ENCODE measurements around the gene ESRRG.

Gene ESRRG

DNA sequence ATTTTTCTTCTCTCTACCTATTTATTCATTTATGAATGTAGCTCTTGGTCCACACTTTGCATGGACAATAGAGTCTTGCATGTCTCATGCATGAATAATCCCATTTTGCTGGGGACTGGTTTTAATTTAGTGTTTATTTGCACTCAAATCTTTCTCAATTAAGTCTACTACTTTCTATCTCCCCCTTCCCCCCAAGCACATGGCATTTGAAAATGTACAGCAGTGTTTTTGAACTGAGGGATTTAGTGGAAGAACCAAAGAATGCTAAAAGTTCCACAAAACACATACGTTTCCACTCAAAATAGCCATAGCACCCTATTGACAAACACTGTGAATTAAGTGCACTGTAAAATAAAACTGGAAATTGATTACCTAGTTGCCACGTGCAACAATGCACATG lies 180.5 kb downstream of the ESRRG start:
- ATAC-seq: peak; percentile 39; the same call in 2 of the 3 replicates
- TF ChIP-seq BACH2 (CRISPR knock-in tag; IDR thresholded peaks at IDR 0.05; ENCODE audit: borderline replicate concordance): no peak
- peak; percentile 60; the same call in 1 of the 2 replicates for TF ChIP-seq TCF4 (CRISPR knock-in tag; IDR thresholded peaks at IDR 0.05; ENCODE audit: borderline replicate concordance)

GRCh38 chr1:216542263-216542662 lies 181.0 kb downstream of the ESRRG start:
- peak; percentile 58; the same call in 2 of the 3 replicates for ATAC-seq
- TF ChIP-seq ARNTL (CRISPR knock-in tag; IDR thresholded peaks at IDR 0.05; ENCODE audit: borderline replicate concordance, low read depth) (no peak), TOX (CRISPR knock-in tag; IDR thresholded peaks at IDR 0.05; ENCODE audit: borderline replicate concordance) (no peak), ZC3H10 (CRISPR knock-in tag; IDR thresholded peaks at IDR 0.05) (no peak), TCF4 (CRISPR knock-in tag; IDR thresholded peaks at IDR 0.05; ENCODE audit: borderline replicate concordance) (no peak)

DNA sequence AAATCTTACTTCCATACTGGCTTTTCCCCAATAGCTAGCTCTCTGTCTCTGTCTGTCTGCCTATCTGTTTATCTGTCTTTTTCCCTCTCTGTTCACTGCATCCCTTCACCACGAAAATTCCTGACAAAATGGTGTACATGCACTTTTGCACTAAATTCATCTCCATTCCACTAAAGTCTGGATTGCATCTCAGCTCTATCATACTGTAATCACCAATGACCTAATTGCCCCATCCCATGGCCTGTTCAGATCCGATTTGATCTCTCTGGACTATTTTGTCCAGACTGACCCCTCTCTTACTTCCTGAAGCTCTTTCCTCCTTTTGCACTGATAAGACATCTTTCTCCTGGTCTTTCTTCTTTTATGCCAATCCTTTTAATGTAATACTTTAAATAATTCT lies 187.5 kb downstream of the ESRRG start:
- TF ChIP-seq CSDC2 (CRISPR knock-in tag; IDR thresholded peaks at IDR 0.05): no peak
- no peak; the same call in 1 of the 2 replicates for TF ChIP-seq TSHZ2 (CRISPR knock-in tag; IDR thresholded peaks at IDR 0.05)
- no peak for TF ChIP-seq ZNF70 (CRISPR knock-in tag; IDR thresholded peaks at IDR 0.05)
- no peak for TF ChIP-seq ARNTL (CRISPR knock-in tag; IDR thresholded peaks at IDR 0.05; ENCODE audit: borderline replicate concordance, low read depth)
- TF ChIP-seq ESRRG (CRISPR knock-in tag; IDR thresholded peaks at IDR 0.05): no peak
- no peak for TF ChIP-seq ISL1 (CRISPR knock-in tag; IDR thresholded peaks at IDR 0.05)
- no peak for TF ChIP-seq PPARA (CRISPR knock-in tag; IDR thresholded peaks at IDR 0.05; ENCODE audit: borderline replicate concordance)
- ATAC-seq: no peak

GRCh38 chr1:216535059-216535458 lies 188.2 kb downstream of the ESRRG start:
- ATAC-seq: no peak
- TF ChIP-seq OSR1 (CRISPR knock-in tag; IDR thresholded peaks at IDR 0.05): no peak
- TF ChIP-seq TCF4 (CRISPR knock-in tag; IDR thresholded peaks at IDR 0.05; ENCODE audit: borderline replicate concordance): no peak
- TF ChIP-seq CSRNP3 (CRISPR knock-in tag; IDR thresholded peaks at IDR 0.05): no peak
- TF ChIP-seq TSHZ2 (CRISPR knock-in tag; IDR thresholded peaks at IDR 0.05): no peak
- no peak for TF ChIP-seq SNAI2 (CRISPR knock-in tag; IDR thresholded peaks at IDR 0.05)
- no peak for TF ChIP-seq RARB (CRISPR knock-in tag; IDR thresholded peaks at IDR 0.05)
- no peak for TF ChIP-seq BACH2 (CRISPR knock-in tag; IDR thresholded peaks at IDR 0.05; ENCODE audit: borderline replicate concordance)
- TF ChIP-seq ZNF70 (CRISPR knock-in tag; IDR thresholded peaks at IDR 0.05): no peak
- TF ChIP-seq, protein P1, sequence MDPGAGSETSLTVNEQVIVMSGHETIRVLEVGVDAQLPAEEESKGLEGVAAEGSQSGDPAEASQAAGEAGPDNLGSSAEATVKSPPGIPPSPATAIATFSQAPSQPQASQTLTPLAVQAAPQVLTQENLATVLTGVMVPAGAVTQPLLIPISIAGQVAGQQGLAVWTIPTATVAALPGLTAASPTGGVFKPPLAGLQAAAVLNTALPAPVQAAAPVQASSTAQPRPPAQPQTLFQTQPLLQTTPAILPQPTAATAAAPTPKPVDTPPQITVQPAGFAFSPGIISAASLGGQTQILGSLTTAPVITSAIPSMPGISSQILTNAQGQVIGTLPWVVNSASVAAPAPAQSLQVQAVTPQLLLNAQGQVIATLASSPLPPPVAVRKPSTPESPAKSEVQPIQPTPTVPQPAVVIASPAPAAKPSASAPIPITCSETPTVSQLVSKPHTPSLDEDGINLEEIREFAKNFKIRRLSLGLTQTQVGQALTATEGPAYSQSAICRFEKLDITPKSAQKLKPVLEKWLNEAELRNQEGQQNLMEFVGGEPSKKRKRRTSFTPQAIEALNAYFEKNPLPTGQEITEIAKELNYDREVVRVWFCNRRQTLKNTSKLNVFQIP (CRISPR knock-in tag; IDR thresholded peaks at IDR 0.05; ENCODE audit: borderline replicate concordance, low read depth): no peak
- no peak for TF ChIP-seq TOX (CRISPR knock-in tag; IDR thresholded peaks at IDR 0.05; ENCODE audit: borderline replicate concordance)
- no peak for TF ChIP-seq ESRRG (CRISPR knock-in tag; IDR thresholded peaks at IDR 0.05)
- no peak for TF ChIP-seq ISL1 (CRISPR knock-in tag; IDR thresholded peaks at IDR 0.05)
- no peak for TF ChIP-seq ZFP30 (CRISPR knock-in tag; IDR thresholded peaks at IDR 0.05)
- TF ChIP-seq, protein P2, sequence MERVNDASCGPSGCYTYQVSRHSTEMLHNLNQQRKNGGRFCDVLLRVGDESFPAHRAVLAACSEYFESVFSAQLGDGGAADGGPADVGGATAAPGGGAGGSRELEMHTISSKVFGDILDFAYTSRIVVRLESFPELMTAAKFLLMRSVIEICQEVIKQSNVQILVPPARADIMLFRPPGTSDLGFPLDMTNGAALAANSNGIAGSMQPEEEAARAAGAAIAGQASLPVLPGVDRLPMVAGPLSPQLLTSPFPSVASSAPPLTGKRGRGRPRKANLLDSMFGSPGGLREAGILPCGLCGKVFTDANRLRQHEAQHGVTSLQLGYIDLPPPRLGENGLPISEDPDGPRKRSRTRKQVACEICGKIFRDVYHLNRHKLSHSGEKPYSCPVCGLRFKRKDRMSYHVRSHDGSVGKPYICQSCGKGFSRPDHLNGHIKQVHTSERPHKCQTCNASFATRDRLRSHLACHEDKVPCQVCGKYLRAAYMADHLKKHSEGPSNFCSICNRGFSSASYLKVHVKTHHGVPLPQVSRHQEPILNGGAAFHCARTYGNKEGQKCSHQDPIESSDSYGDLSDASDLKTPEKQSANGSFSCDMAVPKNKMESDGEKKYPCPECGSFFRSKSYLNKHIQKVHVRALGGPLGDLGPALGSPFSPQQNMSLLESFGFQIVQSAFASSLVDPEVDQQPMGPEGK (CRISPR knock-in tag; IDR thresholded peaks at IDR 0.05; ENCODE audit: borderline replicate concordance): no peak
- no peak for TF ChIP-seq ZFP3 (CRISPR knock-in tag; IDR thresholded peaks at IDR 0.05)
- no peak for TF ChIP-seq CSDC2 (CRISPR knock-in tag; IDR thresholded peaks at IDR 0.05)
- no peak for TF ChIP-seq ZNF565 (CRISPR knock-in tag; conservative IDR thresholded peaks at IDR 0.05; ENCODE audit: low read depth)

All from SK-N-SH treated with all-trans-retinoic acid at 6 μM for 48 hours (cell line).